ENCODE results near the gene SFRP2.

- TF ChIP-seq CTCF (IDR thresholded peaks at IDR 0.05) (no peak), EP300 (IDR thresholded peaks at IDR 0.05) (no peak), POLR2A (IDR thresholded peaks at IDR 0.05) (no peak)
These were observed 22.1 kb downstream of the SFRP2 start for GRCh38 chr4:153766758-153767157.
